ENCODE results near the gene MACC1.

MACC1 gene, protein sequence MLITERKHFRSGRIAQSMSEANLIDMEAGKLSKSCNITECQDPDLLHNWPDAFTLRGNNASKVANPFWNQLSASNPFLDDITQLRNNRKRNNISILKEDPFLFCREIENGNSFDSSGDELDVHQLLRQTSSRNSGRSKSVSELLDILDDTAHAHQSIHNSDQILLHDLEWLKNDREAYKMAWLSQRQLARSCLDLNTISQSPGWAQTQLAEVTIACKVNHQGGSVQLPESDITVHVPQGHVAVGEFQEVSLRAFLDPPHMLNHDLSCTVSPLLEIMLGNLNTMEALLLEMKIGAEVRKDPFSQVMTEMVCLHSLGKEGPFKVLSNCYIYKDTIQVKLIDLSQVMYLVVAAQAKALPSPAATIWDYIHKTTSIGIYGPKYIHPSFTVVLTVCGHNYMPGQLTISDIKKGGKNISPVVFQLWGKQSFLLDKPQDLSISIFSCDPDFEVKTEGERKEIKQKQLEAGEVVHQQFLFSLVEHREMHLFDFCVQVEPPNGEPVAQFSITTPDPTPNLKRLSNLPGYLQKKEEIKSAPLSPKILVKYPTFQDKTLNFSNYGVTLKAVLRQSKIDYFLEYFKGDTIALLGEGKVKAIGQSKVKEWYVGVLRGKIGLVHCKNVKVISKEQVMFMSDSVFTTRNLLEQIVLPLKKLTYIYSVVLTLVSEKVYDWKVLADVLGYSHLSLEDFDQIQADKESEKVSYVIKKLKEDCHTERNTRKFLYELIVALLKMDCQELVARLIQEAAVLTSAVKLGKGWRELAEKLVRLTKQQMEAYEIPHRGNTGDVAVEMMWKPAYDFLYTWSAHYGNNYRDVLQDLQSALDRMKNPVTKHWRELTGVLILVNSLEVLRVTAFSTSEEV
- long read RNA-seq, donor 1: 0 reads
- long read RNA-seq, donor 2: 0 reads
- long read RNA-seq, donor 3: 0 reads
- long read RNA-seq, donor 4, partial matches to known transcripts: 0 of 1 reads
- long read RNA-seq, donor 4, other reads (novel, unspliced or antisense): 0 of 1 reads
- long read RNA-seq, donor 5: 0 reads
- long read RNA-seq, donor 6, partial matches to known transcripts: 0 of 1 reads
- long read RNA-seq, donor 6, other reads (novel, unspliced or antisense): 0 of 1 reads
- long read RNA-seq, donor 7: 0 reads
- long read RNA-seq, donor 8: 0 reads

DNA sequence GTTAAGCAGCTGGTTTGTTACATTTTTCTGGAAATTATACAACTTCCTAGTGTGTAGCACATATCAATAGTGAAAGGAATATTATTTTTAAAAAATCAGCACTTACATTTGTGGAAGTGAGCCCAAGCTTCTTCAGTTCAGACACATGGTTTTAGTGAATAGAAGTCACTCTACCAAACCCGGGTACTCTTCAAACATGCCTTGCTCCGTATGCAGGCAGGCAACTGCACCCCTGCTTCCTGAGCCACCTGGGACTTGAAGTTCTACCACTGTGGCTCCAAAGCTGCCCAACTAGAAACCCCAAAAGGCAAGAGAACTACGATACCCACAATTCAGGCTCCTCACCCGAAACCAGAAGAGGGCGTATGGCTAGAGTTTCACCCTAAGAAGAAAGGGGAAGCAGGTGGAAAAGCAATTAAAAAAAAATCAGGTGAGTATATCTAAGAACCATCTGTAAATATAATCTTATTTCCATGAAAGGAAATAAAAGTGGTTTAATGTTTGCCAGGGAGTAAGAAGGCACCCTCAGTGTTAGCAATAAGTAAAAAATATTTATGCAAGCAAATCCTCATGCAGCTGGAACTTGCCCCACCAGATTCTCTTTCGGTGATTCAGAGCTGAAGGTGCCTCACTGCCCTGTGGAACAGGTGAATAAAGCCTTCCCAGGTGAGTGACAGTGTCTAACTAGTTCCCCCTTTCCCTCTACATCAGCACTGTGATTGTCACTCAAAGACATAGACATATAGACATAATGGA lies at the start of gene MACC1:
Gene MACC1, minus strand, starts transcription at position 192 of the 756 bp plus-strand sequence. CDS start 55,522 bp downstream, outside the sequence.
- DNase-seq: peak; percentile 34

DNA sequence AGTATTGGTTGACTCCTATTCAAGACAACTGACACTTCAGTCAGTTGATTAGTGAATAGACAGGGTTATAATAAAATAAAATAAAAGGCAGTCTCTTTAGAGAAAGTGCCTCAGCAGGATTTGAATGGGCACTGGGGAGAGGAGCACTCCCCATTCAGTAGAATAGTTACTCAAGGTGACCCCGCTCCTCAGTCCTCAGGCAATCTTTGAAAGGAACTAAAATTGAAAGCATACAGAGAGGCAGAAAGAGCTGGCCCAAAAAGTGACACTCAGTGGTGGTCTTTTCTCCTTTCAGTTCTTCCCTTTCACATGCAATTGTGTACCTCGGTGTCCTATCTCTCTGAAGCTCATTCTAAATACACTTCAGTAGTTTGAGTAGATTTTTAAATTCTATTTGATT lies 47.4 kb upstream of the MACC1 start:
- DNase-seq: no peak

DNA sequence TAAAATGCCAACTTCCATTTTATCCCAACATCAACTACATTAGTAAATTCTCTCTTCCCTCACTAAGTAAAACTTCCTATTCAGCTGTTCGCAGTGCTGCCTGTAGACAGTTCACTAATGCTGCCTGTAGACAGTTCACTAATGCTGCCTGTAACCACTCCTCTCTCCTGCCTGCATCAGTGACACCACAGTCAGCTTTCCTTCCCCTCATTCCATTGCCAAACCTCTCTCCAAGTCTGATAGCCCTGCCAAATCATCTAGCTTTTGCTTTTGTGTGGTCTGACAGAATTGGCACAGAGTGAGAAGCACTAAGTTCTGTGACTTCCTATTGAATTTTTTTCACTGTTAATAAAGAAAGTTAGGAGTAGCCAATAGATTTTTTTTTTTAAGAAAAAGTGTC lies 43.0 kb upstream of the MACC1 start:
- DNase-seq: no peak

DNA sequence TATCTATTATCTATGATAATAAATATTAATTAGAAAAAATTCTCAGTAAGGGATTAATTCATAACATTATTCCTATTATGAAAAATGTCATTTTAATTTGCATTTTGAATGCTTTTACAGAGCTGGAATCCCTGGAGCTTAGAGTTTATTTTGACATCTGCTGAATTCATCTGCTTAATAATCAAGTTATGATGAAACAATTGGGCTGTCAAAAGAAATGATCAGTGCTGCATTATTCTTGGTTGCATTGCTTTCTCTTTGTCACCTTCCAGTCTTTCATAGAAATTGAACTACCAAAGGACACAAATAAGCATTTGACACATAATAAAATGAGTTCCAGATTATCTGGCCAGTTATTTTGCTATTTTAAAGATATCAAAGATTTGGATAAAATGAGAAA lies 40.0 kb upstream of the MACC1 start:
- DNase-seq: no peak

DNA sequence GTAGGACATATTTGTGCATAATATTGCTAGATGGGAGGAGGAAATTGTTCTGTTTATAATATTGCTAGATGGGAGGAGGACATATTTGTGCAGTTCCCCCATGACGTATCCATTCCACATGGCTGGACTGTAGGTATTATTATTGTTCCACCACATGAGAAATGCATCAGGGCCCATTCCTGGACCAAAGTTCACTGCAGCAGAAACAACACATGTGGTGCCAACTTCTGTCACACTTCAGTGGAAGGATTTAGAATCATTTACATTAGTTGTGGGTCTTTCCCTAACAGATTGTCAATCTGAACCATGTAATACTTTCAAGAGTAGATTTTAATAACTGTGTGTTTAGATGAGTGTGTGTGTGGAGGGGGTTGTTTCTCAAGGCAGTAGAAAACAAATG lies 32.7 kb upstream of the MACC1 start:
- DNase-seq: peak; percentile 14

DNA sequence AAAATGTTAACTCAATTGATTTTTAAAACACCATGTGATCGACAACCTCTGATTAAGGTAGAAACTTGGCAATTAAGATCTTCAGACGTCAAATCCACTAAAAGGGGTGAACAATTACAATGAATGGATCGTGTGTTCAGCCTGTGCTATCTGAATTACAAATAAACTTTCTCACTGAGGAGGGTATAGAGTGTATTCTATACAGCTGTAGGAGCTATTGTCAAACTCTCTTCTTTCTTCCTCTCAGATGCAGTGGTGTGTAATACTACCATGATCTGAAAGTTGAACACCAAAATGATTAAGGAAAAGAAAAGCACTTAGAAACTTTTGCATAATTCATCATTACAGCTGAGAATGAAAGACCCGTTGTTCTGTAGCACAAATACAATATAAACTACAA lies 32.2 kb upstream of the MACC1 start:
- DNase-seq: no peak

DNA sequence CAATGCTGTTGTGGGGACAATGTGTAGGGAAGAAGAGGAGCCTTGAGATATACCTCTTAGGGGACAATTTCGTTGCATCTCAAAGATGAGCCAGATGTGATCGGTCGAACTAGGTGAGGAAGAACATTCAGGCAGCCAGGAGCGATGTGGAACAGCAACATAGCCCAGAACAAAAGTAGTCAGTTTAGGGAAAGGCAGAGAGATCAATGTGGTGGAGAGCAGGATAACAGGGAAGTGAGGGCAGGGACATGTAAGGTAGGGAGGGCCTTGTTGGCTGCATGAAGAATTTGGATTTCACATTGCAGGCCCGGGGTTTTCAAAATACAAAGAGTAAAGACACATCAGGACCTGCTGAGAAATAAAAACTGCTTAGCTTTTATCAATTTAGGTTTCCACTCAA lies 29.1 kb upstream of the MACC1 start:
- DNase-seq: no peak

DNA sequence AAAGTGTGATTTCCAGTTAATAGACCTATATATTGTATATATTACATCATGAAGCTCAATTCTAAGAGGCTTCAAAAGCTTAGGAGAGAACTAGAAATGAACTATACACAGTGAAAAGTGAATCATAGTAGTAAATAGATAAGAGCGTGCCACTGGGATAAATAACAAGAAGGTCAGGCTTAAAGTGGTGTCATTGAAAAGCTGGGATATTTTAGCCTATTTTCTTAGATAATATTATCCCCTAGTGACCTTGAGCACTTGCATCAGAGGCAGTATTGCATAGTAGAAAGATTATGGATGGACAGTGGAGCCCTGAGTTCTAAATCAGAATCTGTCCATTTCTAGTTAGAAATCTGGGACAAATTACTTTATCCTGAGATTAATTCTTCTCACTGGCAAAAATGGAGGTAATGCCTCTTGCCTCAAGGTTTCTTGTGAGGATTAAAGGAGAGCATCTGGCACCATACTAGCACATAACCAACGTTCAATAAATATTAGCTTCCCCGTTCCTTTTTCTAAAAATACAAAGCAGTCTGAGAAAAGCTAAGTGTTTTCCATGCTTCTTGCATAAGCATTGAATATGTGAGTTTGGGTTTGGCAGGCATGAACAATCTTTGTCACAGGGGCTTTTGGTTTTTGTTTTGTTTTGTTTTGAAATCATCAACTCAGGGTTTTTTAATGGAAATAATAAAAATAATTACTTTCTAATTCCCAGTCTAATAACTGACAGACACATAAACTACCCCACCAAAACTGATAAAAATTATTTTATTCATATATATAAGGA lies 27.3 kb upstream of the MACC1 start:
- no peak for DNase-seq

DNA sequence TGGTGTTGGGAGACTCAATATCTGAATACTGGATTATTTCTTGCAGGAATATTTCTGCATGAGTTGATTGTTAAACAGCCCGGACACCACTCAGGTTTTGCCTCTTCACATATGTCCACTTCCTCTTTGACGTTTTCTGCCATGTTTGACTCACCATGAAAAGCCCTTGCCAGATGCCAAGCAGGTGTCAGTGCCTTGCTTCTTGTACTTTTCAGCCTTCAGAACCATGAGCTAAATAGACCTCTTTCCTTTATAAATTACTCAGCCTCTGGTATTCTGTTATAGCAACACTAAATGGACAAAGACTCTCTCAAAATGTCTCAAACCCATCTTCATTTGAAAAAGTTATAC lies 24.7 kb upstream of the MACC1 start:
- no peak for DNase-seq

DNA sequence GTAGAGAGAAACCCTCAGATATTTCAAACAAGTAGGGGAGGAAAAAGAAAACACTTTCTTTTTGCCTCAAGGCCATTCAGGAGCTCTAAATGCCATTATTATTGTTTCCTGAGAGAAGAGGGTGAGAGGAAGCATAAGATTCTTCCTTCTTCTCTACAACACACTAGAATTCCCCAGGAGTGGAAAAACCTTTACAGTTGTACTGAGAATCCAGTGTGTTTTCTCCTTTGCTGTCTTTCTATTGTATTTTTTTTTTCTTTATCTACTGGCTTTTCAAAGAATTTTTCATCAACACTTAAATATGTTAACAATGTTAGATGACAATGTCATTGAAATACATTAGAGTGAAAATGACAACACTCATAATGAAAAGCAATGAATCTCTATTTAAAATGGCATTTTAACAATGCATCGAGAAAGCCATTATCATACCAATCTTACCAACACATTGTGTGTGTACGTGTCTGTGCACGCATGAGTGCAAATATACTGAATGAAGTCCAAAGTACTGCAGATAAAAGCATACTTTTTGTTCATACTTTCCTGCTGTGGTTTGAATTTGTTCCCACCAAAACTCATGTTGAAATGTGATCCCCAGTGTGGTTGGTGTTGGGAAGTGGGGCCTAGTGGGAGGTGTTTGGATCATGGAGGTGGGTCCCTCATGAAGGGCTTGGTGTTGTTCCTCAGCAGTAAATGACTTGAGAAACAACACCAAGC lies 24.2 kb upstream of the MACC1 start:
- DNase-seq: no peak

DNA sequence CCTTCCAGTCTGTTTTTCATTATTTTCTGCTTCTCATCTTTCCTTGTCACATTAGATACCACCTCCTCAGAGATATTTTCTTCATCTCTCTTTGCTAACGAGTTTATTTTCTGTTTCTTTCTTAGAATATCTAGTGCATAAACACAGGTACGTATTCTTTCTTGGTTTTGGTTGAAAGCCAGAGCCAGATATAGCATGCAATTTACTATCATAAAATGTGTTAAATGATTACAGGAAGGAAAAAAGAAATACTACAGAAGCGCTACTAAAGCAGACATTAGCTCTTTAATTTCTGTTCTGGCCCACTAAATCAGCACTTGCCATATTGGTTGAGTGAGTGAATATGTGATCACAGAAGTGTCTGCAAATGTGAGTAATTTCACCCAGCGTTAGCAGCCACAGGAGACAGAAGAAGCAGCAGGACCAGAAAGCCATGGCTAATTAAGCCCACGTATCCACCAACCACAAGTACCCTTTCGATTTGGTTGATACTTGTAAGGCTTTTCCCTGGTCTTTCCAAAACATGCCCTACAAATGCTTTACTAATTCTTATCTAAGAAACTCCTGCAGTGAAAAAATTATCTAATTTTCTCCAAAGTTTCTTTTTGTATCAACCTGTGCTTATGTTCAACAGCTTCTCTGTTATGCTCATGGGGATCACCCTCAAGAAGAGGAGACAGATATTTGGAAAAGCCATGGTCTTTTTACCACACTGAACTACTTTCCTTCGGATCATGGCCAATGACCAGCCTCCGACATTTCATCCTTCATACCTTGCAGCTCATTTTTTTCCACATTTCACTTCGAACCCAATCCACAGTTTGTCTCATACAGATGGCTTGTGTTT lies 23.1 kb upstream of the MACC1 start:
- no peak for DNase-seq

DNA sequence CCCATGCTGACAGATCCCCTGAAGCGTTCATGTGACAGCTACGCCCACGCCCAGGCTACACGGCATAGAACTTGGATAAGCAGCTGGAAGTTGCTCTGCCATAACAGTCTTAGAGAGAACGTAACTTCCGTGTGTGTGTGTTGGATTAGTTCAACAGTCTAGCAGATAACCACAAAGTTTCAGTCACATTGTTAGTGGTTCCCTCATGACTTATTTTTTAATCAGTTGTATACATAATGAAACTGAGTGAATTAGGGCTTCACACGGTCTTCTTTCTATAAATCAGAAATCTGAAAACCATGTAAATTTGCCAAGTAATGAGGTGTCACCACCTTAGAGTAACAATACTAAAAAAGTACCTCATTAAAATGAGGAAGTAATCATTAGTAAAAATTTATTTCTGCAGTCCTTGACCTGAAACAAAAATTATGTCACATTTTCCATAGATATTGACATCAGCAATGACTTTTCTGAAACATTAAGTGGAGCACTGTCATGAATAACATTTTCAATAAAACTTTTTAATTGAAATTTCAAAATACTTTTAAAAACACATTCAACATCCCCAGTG lies 21.7 kb upstream of the MACC1 start:
- DNase-seq: no peak

DNA sequence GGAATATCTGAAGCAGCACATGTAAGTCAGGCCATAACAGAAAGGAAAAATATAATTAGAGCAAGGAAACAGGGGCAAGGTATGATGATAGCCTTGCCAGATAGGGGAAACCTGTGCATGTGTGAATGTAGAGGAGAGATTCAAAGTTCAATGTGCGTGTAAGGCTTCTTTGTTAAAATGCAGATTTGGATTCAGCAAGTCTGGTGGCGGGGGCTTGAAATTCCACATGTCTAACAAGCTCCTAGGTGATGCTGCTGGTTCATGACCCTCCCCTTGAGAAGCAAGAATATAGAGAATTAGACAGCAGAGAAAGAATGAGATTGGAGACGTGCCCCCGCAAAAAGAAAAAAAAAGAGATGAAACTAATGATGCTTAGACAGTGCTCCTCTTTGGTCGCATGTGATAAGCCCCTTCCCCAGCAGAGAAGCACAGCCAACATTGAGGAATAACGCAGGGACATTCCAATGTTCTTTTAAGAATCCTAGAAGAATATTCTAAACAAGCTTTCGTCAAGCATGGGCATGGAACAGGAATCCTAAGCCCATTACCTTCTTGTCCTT lies 21.1 kb upstream of the MACC1 start:
- DNase-seq: no peak

DNA sequence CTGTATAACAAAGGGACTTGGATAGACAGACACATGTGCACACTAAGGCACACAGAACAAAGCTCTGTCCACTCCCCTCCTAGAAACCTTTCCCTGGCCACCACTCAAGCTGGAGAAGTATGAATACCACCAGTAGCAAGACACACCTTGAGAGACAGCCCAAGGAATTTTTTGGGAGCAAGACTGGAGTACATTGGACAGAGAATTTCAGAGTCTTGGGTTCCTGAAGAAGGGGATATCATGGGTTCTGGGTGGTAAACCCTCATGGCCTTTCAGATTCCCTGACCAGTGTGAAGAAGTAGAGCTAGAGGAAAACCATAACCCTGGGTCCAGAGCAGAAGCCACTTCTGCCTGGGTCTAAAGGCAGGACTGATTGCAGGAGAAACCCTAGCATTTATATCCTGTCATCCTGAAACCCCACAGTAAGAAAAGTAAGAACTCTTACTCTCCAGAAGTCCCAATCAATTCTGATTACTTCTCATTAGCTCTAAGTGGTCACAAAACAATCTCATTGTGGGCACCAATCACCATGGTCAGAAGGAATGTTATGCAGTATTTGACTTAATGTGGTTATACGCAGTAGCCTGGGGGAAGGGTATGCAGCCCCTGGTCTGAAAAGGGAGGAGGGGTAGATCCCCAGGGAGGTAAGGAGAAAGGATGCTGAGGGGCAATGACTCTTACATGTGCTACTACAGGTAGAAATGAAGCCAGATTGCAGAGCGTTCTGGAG lies 20.4 kb upstream of the MACC1 start:
- DNase-seq: no peak

DNA sequence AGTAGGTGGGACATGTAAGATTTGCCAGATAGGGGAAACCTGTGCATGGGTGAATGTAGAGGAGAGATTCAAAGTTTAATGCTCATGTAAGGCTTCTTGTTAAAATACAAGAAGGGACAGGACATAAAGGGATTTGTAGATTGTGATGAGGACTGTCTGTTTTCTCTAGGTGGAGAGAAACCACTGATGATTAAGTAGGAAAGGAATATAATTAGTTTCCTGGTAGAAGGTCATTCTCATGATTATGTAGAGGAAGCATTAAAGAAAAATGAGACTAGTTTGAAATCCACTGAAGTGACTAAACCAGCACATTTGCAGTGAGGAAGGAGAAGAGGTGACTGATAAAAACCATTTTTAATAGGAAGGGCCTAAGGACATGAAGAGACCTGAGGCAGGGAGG lies 19.6 kb upstream of the MACC1 start:
- DNase-seq: no peak

DNA sequence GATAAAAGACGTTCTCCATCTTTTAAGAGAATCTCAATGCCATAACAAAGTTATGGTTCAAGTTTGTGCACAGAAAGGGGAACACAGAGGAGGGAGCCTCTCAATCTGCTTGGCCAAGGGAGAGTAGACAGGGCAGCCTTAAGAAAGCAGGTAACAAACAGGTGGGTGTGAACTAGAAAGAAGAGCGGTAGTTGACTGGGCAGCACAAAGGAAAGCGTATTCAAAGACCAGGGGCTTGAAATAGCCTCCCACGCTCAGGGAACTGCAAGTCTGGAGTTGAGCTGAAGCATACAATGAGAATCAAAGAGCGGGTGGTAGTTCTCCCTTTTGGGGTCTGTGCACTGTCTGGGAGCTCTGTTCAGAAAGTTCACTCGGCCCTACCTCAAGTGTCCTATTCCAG lies 18.9 kb upstream of the MACC1 start:
- no peak for DNase-seq

DNA sequence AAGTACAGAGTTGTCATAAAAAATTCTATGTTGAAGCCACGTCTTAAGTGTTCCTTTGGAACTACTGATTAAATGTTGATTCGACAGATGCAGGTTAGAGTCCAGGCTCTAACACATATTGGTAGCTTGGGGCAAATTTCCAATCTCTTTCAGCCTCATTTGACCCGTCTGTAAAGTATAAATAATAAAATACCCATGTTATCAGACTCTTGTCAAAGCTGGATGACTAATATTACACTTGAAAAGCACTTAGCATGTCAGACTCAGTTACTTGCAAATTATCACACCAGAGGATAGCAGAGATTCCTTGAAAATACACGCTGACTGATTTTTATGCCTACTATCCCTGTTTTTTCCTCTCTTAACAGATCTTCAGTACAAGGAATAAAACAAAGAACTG lies 18.1 kb upstream of the MACC1 start:
- no peak for DNase-seq

DNA sequence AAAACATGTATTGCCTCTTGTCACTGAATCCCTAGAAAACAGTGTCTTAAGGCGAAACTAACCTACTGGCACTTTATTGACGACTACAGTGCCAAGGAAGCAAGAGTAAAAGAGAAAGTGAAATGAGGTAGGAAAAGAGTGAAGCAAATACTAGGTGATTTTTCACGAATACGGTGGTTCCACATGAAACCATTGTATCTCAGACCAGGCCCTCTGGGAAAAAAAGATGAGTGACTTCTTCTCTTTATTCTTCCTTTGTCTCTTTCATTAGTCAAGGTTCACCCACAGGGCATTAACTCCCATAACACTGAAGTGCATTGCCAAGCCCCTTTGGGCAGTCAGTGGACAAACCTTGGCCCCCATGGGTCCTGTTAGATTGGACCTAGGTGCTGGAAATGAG lies 16.2 kb upstream of the MACC1 start:
- DNase-seq: no peak

DNA sequence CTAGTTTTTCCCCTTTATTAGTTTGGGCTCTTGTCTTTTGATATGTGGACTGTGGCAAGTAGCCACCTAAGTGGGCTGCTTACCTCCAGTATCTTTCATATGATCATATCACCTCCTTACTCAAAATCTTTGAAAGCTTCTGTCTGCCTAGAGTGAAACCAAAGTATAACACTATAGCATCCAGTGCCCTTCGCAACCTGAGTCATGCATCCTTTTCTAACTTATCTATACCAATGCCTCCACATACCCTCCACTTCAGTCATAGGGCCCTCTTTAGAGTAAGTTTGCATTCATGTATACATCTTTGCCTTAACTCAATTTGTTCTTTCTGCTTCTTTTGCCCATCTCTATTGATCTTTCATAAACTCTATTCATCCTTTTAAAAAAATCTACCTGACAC lies 15.7 kb upstream of the MACC1 start:
- no peak for DNase-seq

All from right kidney (tissue), 9 donors.